Effector memory CD8-positive, alpha-beta T cell (primary cell): ENCODE measurements around the gene CRYBG1.

Experiments used
- ATAC-seq: fragments of 150-1000 bp; cut with Tn5 transposase; replicated peaks from 2 replicates; pipeline ENCODE4 v1.10.0; 2021; ENCODE audit warnings: mild to moderate bottlenecking, moderate library complexity
- DNase-seq, 3 experiments: peaks; one replicate each; pipeline ENCODE4 v3.0.0; 2021
- H3K27ac Mint-ChIP-seq, 2 donors: one replicate each; pipeline ENCODE4 v1.8.0; 2022; ENCODE audit warnings: mild to moderate bottlenecking in 2 of 2, mixed read lengths in 2 of 2, moderate library complexity in 2 of 2
- H3K27me3 Mint-ChIP-seq, 2 donors: one replicate each; pipeline ENCODE4 v1.8.0; 2022; ENCODE audit warnings: mixed read lengths in 2 of 2
- H3K36me3 Mint-ChIP-seq: one replicate; pipeline ENCODE4 v1.8.0; 2022; ENCODE audit warnings: mild to moderate bottlenecking, moderate library complexity, mixed read lengths; ENCODE audit not compliant: insufficient read depth
- H3K4me1 Mint-ChIP-seq, 2 donors: one replicate each; pipeline ENCODE4 v1.8.0; 2022; ENCODE audit warnings: low read depth in 2 of 2, mixed read lengths in 2 of 2
- H3K4me3 Mint-ChIP-seq, 2 donors: one replicate each; pipeline ENCODE4 v1.8.0; 2022; ENCODE audit warnings: mild to moderate bottlenecking in 2 of 2, mixed read lengths in 2 of 2, moderate library complexity in 2 of 2
- H3K9me3 Mint-ChIP-seq, 2 donors: one replicate each; pipeline ENCODE4 v1.8.0; 2022; ENCODE audit warnings: mixed read lengths in 2 of 2

Gene CRYBG1

DNA sequence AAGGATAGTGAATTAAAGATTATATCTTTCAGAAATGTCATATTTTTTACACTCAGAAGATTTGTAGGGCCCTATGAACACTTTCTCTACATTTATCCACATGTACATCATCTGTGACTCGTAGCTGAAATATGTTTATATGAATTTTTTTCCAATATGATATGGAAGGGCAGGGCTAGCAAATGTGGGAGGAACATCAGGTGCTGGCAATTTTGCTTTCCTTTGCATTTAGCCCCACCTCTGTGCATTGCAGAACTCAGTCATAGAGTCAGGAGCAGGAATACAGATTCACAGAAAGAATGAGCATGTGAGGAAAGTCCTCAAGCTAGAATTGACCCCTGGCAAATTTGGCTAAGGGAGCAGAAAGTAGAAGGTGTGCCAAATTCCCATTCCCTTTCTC is 129.9 kb downstream of the CRYBG1 start:
- no peak overlapping the region for H3K27ac Mint-ChIP-seq
- no peaks in the 10 kb centered on the region for H3K36me3 Mint-ChIP-seq
- H3K4me1 Mint-ChIP-seq, result no peaks in the 10 kb centered on the region
- no peak for DNase-seq
- no peak for ATAC-seq
- no peaks in the 10 kb centered on the region for H3K9me3 Mint-ChIP-seq
- H3K4me3 Mint-ChIP-seq, result no peak overlapping the region
- H3K27me3 Mint-ChIP-seq, result peaks cover 0 to 8% of the 10 kb centered on the region in 2 donors

DNA sequence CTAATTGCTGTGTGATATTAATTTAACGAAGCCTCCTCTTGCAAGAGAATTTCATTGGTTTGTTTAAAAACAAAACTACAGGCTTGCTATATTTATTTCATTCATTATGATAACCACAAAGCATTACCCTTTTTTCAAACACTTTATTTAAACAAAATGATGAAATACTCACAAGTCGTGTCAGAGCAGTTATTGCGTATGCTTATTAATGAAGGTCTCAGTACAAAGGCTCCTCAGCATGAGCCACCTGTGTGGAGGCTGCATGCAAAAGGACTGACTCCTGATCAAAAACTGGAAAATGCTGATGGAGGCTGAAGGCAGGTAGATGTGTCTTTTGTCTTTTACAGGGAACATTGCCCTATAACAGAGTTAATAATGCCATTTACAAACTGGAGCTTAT is 130.5 kb downstream of the CRYBG1 start:
- DNase-seq, result no peak
- H3K27me3 Mint-ChIP-seq, result peaks cover 0 to 8% of the 10 kb centered on the region in 2 donors
- ATAC-seq, result no peak
- H3K4me3 Mint-ChIP-seq, result no peak overlapping the region
- no peaks in the 10 kb centered on the region for H3K9me3 Mint-ChIP-seq
- no peak overlapping the region for H3K27ac Mint-ChIP-seq
- H3K4me1 Mint-ChIP-seq, result no peaks in the 10 kb centered on the region
- no peaks in the 10 kb centered on the region for H3K36me3 Mint-ChIP-seq

- no peaks in the 10 kb centered on the region for H3K36me3 Mint-ChIP-seq
- no peak for DNase-seq
- no peaks in the 10 kb centered on the region for H3K4me1 Mint-ChIP-seq
- peak overlapping the region in 1 of 2 donors; percentile 15 for H3K27ac Mint-ChIP-seq
- H3K27me3 Mint-ChIP-seq, result peaks cover 0 to 8% of the 10 kb centered on the region in 2 donors
- no peak overlapping the region for H3K4me3 Mint-ChIP-seq
- no peaks in the 10 kb centered on the region for H3K9me3 Mint-ChIP-seq
- no peak for ATAC-seq
Measured at GRCh38 chr6:106495014-106495413, 134.5 kb downstream of the CRYBG1 start.

- Mint-ChIP-seq H3K27me3 (peaks cover 0 to 8% of the 10 kb centered on the region in 2 donors), H3K9me3 (no peaks in the 10 kb centered on the region), H3K4me3 (no peak overlapping the region), H3K27ac (no peak overlapping the region), H3K36me3 (no peaks in the 10 kb centered on the region), H3K4me1 (no peaks in the 10 kb centered on the region)
- ATAC-seq (no peak), DNase-seq (no peak)
Measured at GRCh38 chr6:106496823-106497222, 136.3 kb downstream of the CRYBG1 start.

DNA sequence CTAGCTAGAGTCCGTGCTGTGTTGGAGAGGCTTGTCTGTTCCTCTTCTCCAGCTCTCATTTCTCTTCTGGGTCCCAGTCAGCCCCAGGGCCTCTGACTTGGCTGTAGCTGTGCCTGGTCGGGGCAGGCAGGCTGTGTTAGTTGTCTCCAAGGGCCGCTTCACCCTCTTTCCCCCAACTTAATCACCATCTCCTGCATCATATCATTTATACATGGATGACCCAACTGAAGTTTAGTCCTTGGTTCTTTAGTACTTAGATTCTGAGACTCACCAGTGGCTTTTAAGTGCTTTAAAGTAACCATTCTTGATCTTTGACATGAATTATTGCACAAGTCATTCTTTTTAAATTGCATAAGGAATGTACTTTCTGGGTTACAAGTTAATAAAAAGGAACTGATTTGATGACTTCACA is 141.4 kb downstream of the CRYBG1 start:
- ATAC-seq (no peak), DNase-seq (no peak)
- peaks cover 2% of the 10 kb centered on the region for H3K36me3 Mint-ChIP-seq
- H3K4me3 Mint-ChIP-seq, result no peak overlapping the region
- H3K9me3 Mint-ChIP-seq, result no peaks in the 10 kb centered on the region
- H3K4me1 Mint-ChIP-seq, result no peaks in the 10 kb centered on the region
- H3K27ac Mint-ChIP-seq, result no peak overlapping the region
- no peaks in the 10 kb centered on the region for H3K27me3 Mint-ChIP-seq

- no peak for ATAC-seq
- Mint-ChIP-seq H3K27ac (no peak overlapping the region), H3K4me1 (no peaks in the 10 kb centered on the region), H3K36me3 (peaks cover 2% of the 10 kb centered on the region), H3K9me3 (no peaks in the 10 kb centered on the region), H3K4me3 (no peak overlapping the region), H3K27me3 (no peaks in the 10 kb centered on the region)
- DNase-seq, result no peak
Measured at GRCh38 chr6:106502559-106502958, 142.0 kb downstream of the CRYBG1 start.

- no peak overlapping the region for H3K27ac Mint-ChIP-seq
- H3K36me3 Mint-ChIP-seq, result peaks cover 11% of the 10 kb centered on the region
- H3K4me3 Mint-ChIP-seq, result no peak overlapping the region
- DNase-seq, result no peak
- no peak for ATAC-seq
- H3K9me3 Mint-ChIP-seq, result no peaks in the 10 kb centered on the region
- peaks cover 18 to 20% of the 10 kb centered on the region in 2 donors for H3K4me1 Mint-ChIP-seq
- H3K27me3 Mint-ChIP-seq, result no peaks in the 10 kb centered on the region
Measured at GRCh38 chr6:106508277-106508676, 147.8 kb downstream of the CRYBG1 start.

GRCh38 chr6:106508834-106509233 is 148.3 kb downstream of the CRYBG1 start:
- H3K9me3 Mint-ChIP-seq, result no peaks in the 10 kb centered on the region
- no peaks in the 10 kb centered on the region for H3K27me3 Mint-ChIP-seq
- no peak for ATAC-seq
- no peak overlapping the region for H3K4me3 Mint-ChIP-seq
- H3K4me1 Mint-ChIP-seq, result peaks cover 22 to 24% of the 10 kb centered on the region in 2 donors
- H3K27ac Mint-ChIP-seq, result no peak overlapping the region
- no peak for DNase-seq
- peaks cover 11% of the 10 kb centered on the region for H3K36me3 Mint-ChIP-seq

DNA sequence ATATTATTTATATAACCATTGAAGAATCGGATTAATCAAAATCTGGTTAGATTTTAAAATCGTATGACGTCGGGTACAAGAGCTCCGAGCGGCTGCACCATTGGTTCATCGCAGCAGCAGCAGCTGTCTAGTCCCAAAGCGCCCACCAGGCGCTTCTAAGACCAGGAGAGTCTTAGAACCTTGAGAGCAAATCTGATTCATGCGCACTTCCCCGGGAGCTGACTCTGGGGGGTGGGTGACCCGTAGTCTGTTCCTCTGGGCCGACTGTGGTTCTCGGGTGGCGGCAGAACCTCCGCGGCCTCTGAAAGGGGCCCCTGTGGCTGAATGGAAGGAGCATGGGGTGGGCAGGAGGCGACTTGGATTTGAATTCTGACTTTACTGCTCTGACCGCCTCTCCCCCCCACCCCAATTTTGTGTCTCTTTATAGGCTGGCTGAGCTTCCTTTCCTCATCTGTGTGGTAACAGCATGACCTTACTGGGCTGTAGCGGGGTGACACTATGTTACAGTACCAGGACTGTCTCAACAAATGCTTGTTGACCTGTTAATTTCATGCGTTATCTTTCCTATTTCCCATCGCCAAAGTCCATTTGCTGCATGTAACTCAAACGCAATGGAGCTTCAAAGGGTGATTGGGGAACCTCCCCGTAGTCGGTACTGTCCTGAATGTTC is 149.0 kb downstream of the CRYBG1 start:
- no peak for DNase-seq
- Mint-ChIP-seq H3K9me3 (no peaks in the 10 kb centered on the region), H3K27ac (no peak overlapping the region), H3K36me3 (peaks cover 11% of the 10 kb centered on the region), H3K4me3 (peak overlapping the region; percentile 96 to 97), H3K27me3 (no peaks in the 10 kb centered on the region), H3K4me1 (peaks cover 27 to 31% of the 10 kb centered on the region in 2 donors)
- ATAC-seq, result no peak

DNA sequence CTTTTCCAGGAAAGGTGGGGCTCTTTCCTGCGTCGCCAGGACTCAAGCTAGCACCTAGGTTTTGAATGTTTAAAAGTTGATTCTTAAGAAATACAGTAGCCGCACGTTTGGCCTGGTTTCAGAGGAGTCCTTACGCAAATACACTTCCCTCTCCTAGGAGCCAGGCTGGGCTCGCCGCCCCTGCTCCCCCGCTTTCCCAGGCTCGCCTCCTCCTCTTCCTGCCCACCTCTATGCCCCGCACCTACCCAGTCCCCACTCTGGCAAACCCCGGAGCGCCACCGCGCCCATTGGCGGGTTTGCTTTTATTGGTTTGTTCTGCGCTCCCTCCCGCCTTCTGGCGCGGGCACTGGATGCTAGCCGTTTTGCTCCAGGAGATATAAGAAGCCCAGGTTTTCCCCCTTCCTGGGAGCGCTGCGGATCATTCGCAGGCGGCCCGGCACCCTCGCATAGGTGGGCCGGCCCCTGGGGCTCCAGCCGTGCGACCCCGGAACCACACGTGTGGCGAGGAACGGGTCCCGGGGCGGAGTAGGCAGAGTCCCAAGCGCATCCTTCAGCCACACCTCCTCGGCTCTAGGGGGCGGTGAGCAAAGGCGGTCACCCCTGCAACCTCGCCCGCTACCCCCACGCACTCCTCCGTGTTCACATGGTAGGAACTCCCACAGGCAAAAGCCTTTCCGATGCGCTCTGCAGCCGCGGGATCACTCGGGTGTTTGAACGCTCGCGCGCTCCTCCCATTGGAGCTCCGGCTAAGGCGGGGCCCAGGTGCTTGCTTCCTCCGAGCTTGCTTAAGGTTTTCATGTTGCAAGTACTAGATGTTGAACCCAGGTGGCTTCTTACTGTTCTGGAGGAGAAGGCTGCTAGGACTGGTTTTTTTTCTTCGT is 149.8 kb downstream of the CRYBG1 start:
- Mint-ChIP-seq H3K4me1 (peaks cover 31 to 37% of the 10 kb centered on the region in 2 donors), H3K9me3 (no peaks in the 10 kb centered on the region), H3K27ac (peak overlapping the region; percentile 63 to 96), H3K27me3 (no peaks in the 10 kb centered on the region), H3K4me3 (peak overlapping the region; percentile 96 to 97), H3K36me3 (peaks cover 11% of the 10 kb centered on the region)
- DNase-seq (peak; percentile 48 to 56 (median 56)), ATAC-seq (peak; percentile 50)

- Mint-ChIP-seq H3K27ac (peak overlapping the region; percentile 94 to 96), H3K36me3 (peaks cover 16% of the 10 kb centered on the region), H3K9me3 (no peaks in the 10 kb centered on the region), H3K4me1 (peaks cover 39 to 46% of the 10 kb centered on the region in 2 donors), H3K27me3 (no peaks in the 10 kb centered on the region), H3K4me3 (peak overlapping the region; percentile 96 to 97)
- DNase-seq (peak; percentile 30 to 42 (median 38)), ATAC-seq (peak; percentile 42)
Measured at GRCh38 chr6:106511288-106512047, 151.0 kb downstream of the CRYBG1 start.

GRCh38 chr6:106512048-106512967 is 151.8 kb downstream of the CRYBG1 start:
- ATAC-seq, result peak; percentile 75
- peaks cover 15% of the 10 kb centered on the region for H3K36me3 Mint-ChIP-seq
- peak overlapping the region; percentile 96 to 97 for H3K4me3 Mint-ChIP-seq
- H3K27me3 Mint-ChIP-seq, result no peaks in the 10 kb centered on the region
- peak; percentile 78 to 79 (median 78) for DNase-seq
- peak overlapping the region; percentile 94 to 96 for H3K27ac Mint-ChIP-seq
- H3K9me3 Mint-ChIP-seq, result no peaks in the 10 kb centered on the region
- H3K4me1 Mint-ChIP-seq, result peaks cover 41 to 52% of the 10 kb centered on the region in 2 donors
